Body of pancreas (tissue), 4 donors: ENCODE measurements around the gene GLYAT. TPM values are rescaled to one million over a fixed set of nuclear protein-coding genes. Genes with fewer than 3 reads are reported as not detected.

Experiments
- ATAC-seq: fragments of 150-250 bp; one replicate; pipeline ENCODE4 v1.9.1; 2016
- DNase-seq, 4 donors: peaks; one replicate each; pipeline ENCODE4 v3.0.0-alpha.2; 2019
- H3K27ac ChIP-seq, 4 donors: fragments of 200-600 bp; sonication (generic); 1 replicate in 3 of 4; 2 replicates in 1 of 4; pipeline versions ENCODE4 v1.5.1 to v1.6.1; 2016 to 2019; ENCODE audit warnings: mild to moderate bottlenecking in 1 of 4, mixed read lengths in 1 of 4, moderate library complexity in 1 of 4
- H3K27me3 ChIP-seq, 2 donors: fragments of 200-600 bp; sonication (generic); one replicate each; pipeline ENCODE4 v1.6.0; 2016; ENCODE audit warnings: mild to moderate bottlenecking in 1 of 2
- H3K36me3 ChIP-seq, 2 donors: fragments of 200-600 bp; sonication (generic); replicated peaks in 1 of 2; 2 replicates each; pipeline ENCODE4 v1.5.1; 2016; ENCODE audit warnings: low read depth in 2 of 2; ENCODE audit not compliant: insufficient read depth in 1 of 2
- H3K4me1 ChIP-seq: fragments of 200-600 bp; sonication (generic); one replicate; pipeline ENCODE4 v1.6.0; 2016
- H3K4me3 ChIP-seq, 2 donors: fragments of 200-600 bp; sonication (generic); 1 replicate in 1 of 2; 2 replicates in 1 of 2; pipeline ENCODE4 v1.5.1; 2016 to 2019
- H3K9me3 ChIP-seq, 3 donors: fragments of 200-600 bp; sonication (generic); 1 replicate in 2 of 3; 2 replicates in 1 of 3; pipeline ENCODE4 v1.5.1; 2016
- CTCF ChIP-seq, 7 experiments: fragments of 450-650 bp in 4 of 7; fragments of 200-600 bp in 3 of 7; sonication (generic) in 3 of 7; IDR thresholded peaks; one replicate each; pipeline ENCODE4 v1.5.1; 2016 to 2019; ENCODE audit warnings: antibody characterized with exemption in 7 of 7
- POLR2A ChIP-seq, 3 donors: fragments of 450-650 bp; IDR thresholded peaks; one replicate each; pipeline ENCODE4 v1.6.1; 2016; ENCODE audit warnings: antibody characterized with exemption in 3 of 3, mild to moderate bottlenecking in 2 of 3
- WGBS, 2 donors: methylation state at CpG; one replicate each; pipeline ENCODE4 v1.1.5; 2017; 5-methylcytosine and 5-hydroxymethylcytosine counted together
- intact Hi-C: fragments of 100-400 bp; cut with DNase I; formaldehyde crosslinking; loops from one replicate; pipeline ENCODE4 v1.15.1; 2023
- total RNA-seq, 2 donors: library from RNA; depleted of rRNA; stranded (reverse); fragments of >200 nt; gene quantifications; one replicate each; pipeline ENCODE4 v1.1.0, GENCODE V29; 2016

GLYAT gene
- total RNA-seq, 2 donors from 2014 or later: 0.99 TPM; not detected in 1

DNA sequence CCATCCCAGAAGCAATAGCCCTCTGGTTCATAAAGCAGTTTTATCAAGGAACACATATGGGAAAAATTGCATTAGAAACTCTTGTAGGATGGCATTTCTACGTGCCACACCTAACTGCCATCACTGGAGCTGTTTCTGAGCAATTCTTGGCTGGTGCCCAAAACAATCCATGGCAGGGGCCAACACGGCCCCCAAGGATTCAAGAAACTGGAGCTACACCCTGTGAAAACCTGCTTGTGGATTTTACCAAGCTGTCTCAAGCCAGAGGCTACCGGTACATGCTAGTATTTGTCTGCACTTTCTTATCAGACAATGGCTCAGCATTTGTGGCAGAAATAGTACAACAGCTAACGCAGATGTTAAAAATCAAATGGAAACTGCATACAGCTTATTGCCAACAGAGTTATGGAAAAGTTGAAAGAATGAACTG, 42.4 kb upstream of the GLYAT start:
- H3K9me3 ChIP-seq: no peaks in the 10 kb centered on the region
- no peaks in the 10 kb centered on the region for H3K27me3 ChIP-seq
- 40 to 49% methylated on average over 4 of the region's 4 CpGs for WGBS, 2 donors
- intact Hi-C loops: no loop called here
- ATAC-seq: no peak
- no peak for DNase-seq
- no peaks in the 10 kb centered on the region for H3K4me1 ChIP-seq
- TF ChIP-seq POLR2A (IDR thresholded peaks at IDR 0.05) (no peak), CTCF (IDR thresholded peaks at IDR 0.05) (no peak)
- H3K27ac ChIP-seq: no peak overlapping the region
- H3K4me3 ChIP-seq: no peak overlapping the region
- no peaks in the 10 kb centered on the region for H3K36me3 ChIP-seq

DNA sequence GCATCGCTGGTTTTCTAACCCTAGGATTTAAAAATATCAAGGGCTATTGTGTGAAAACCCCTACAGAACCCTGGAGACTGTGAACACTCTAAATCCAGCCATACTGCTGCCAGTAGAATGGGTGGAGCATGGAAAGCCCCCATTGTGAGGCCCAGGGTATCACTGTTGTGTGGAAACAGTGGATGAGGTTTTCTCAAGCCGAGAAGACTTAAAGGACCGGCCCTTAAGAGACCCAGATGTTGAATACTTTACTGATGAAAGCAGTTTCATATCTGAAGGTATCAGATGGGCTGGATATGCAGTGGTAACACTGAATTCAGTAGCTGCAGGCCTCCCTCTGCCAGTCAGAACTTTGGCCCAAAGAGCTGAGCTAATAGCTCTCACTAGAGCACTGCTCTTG, 41.6 kb upstream of the GLYAT start:
- TF ChIP-seq CTCF (IDR thresholded peaks at IDR 0.05): no peak
- ATAC-seq (no peak), DNase-seq (no peak)
- no peaks in the 10 kb centered on the region for H3K9me3 ChIP-seq
- H3K27me3 ChIP-seq: no peaks in the 10 kb centered on the region
- no peak overlapping the region for H3K4me3 ChIP-seq
- no peaks in the 10 kb centered on the region for H3K4me1 ChIP-seq
- intact Hi-C loops: no loop called here
- no peak overlapping the region for H3K27ac ChIP-seq
- no peaks in the 10 kb centered on the region for H3K36me3 ChIP-seq
- 91 to 95% methylated on average over 3 of the region's 3 CpGs for WGBS, 2 donors

DNA sequence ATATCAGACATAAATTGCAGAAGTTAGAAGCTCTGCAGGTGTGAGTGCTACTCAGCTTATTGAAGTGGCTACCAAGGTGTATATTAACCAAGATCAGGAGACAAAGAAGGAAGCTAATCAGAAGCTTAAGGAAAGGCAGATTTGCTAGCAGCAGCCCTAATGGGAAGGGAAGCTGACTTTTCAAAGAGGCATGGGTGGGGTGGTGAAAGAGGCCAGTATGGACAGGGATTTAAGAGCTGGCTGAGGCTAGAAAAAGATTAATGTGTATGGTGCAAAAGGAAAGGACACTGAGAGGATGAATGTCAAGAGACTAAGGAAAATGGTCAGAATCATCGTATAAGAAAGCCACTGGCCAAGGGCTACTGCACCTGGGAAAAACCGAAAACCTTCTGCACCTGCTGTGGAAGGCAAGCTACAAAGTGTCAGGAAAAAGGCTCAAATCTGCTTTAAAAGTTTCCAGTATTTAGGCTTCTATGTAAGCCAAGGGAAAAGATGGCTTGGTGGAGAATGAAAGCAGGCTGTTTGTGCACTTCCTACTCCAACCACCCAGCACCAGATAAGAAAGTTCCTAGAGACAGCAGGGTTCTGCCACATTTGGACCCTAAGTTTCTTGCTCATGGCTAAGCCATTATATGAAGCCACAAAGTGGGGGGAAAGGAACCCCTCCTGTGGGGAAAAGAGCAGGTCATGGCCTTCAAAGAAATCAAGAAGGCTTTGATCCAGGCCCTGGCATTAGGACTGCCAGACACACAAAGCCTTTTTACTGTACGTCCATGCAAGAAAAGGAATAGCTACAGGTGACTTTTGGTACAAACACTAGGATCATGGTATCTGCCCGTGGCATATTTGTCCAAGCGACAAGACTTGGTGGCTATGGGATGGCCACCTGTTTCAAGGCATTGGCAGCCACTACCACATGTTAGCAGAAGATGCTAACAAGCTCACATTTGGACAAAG, 40.9 kb upstream of the GLYAT start:
- WGBS, 2 donors: 86% methylated on average over 5 of the region's 5 CpGs
- intact Hi-C loops: no loop called here
- Histone ChIP-seq H3K4me1 (no peaks in the 10 kb centered on the region), H3K27me3 (no peaks in the 10 kb centered on the region), H3K9me3 (no peaks in the 10 kb centered on the region), H3K36me3 (no peaks in the 10 kb centered on the region), H3K4me3 (no peak overlapping the region), H3K27ac (no peak overlapping the region)
- ATAC-seq: no peak
- no peak for TF ChIP-seq CTCF (IDR thresholded peaks at IDR 0.05)
- no peak for TF ChIP-seq POLR2A (IDR thresholded peaks at IDR 0.05)
- DNase-seq: no peak

DNA sequence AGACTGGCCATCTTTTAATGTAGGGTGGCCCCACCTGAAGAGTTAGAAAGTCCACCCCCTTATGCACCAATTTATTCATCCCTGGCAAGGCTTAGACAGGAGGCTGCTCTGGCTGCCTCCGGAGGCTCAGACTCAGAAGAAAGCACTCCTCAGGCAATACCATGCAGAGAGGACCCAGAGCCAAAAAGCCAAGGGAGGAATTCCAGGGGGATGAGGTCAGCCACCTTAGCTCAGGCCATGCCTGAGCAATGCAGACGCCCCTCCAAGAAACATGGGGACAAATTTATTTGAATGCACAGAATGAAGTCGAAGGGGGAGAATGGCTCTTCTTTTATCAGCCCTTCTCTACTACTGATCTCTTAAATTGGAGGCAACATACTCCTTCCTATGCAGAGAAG, 39.7 kb upstream of the GLYAT start:
- no peak overlapping the region for H3K27ac ChIP-seq
- DNase-seq (no peak), ATAC-seq (no peak)
- no peak for TF ChIP-seq CTCF (IDR thresholded peaks at IDR 0.05)
- TF ChIP-seq POLR2A (IDR thresholded peaks at IDR 0.05): no peak
- intact Hi-C loops: no loop called here
- no peaks in the 10 kb centered on the region for H3K27me3 ChIP-seq
- no peaks in the 10 kb centered on the region for H3K36me3 ChIP-seq
- no peaks in the 10 kb centered on the region for H3K4me1 ChIP-seq
- H3K9me3 ChIP-seq: no peaks in the 10 kb centered on the region
- no peak overlapping the region for H3K4me3 ChIP-seq
- WGBS, 2 donors: 65 to 90% methylated on average over 3 of the region's 3 CpGs
